ENCODE results near the gene MOGAT2.
A peak's percentile ranks its signal among the peaks of the same experiment; 100 is the strongest.

MOGAT2 gene

GRCh38 chr11:75771646-75772410 lies 54.2 kb downstream of the MOGAT2 start:
- peak; percentile 87 for DNase-seq (ENCODE audit: low read depth)
- H3K4me3 ChIP-seq (ENCODE audit: low read length): no peak overlapping the region
- no peak for TF ChIP-seq CTCF (conservative IDR thresholded peaks at IDR 0.05; ENCODE audit: low read length)

GRCh38 chr11:75773595-75774353 lies 56.1 kb downstream of the MOGAT2 start:
- TF ChIP-seq CTCF (conservative IDR thresholded peaks at IDR 0.05; ENCODE audit: low read length): no peak
- H3K4me3 ChIP-seq (ENCODE audit: low read length): no peak overlapping the region
- DNase-seq (ENCODE audit: low read depth): no peak

- TF ChIP-seq CTCF (conservative IDR thresholded peaks at IDR 0.05; ENCODE audit: low read length): no peak
- no peak overlapping the region for H3K4me3 ChIP-seq (ENCODE audit: low read length)
- no peak for DNase-seq (ENCODE audit: low read depth)
These were observed 57.4 kb downstream of the MOGAT2 start for GRCh38 chr11:75775056-75775455.

GRCh38 chr11:75776546-75776945 lies 58.9 kb downstream of the MOGAT2 start:
- no peak for DNase-seq (ENCODE audit: low read depth)
- no peak overlapping the region for H3K4me3 ChIP-seq (ENCODE audit: low read length)
- no peak for TF ChIP-seq CTCF (conservative IDR thresholded peaks at IDR 0.05; ENCODE audit: low read length)

- no peak for DNase-seq (ENCODE audit: low read depth)
- TF ChIP-seq CTCF (conservative IDR thresholded peaks at IDR 0.05; ENCODE audit: low read length): no peak
- no peak overlapping the region for H3K4me3 ChIP-seq (ENCODE audit: low read length)
These were observed 59.9 kb downstream of the MOGAT2 start for GRCh38 chr11:75777461-75778110.

GRCh38 chr11:75778962-75779361 lies 61.3 kb downstream of the MOGAT2 start:
- no peak overlapping the region for H3K4me3 ChIP-seq (ENCODE audit: low read length)
- TF ChIP-seq CTCF (conservative IDR thresholded peaks at IDR 0.05; ENCODE audit: low read length): no peak
- no peak for DNase-seq (ENCODE audit: low read depth)

Data from AG10803 (cell line).